Erythroblast (primary cell): ENCODE results near the gene WWP2.

Experiments used
- GATA1 ChIP-seq: IDR thresholded peaks from 2 replicates; pipeline ENCODE4 v1.6.1; 2011; ENCODE audit warnings: low read depth, mild to moderate bottlenecking, control low read depth, low read length, moderate library complexity
- POLR2A ChIP-seq: IDR thresholded peaks from 2 replicates; pipeline ENCODE4 v1.6.1; 2011; ENCODE audit warnings: mild to moderate bottlenecking, low read length

GRCh38 chr16:69939821-69940585 lies 177.9 kb downstream of the WWP2 start:
- TF ChIP-seq POLR2A (no peak), GATA1 (no peak)
